Measurements from ENCODE around the gene GOT1. TPM values are rescaled to one million over a fixed set of nuclear protein-coding genes. Genes with fewer than 3 reads are reported as not detected.
A peak's percentile ranks its signal among the peaks of the same experiment; 100 is the strongest.

The GOT1 gene
- total RNA-seq, 1 experiment from 2014 or later: 51.6 TPM

DNA sequence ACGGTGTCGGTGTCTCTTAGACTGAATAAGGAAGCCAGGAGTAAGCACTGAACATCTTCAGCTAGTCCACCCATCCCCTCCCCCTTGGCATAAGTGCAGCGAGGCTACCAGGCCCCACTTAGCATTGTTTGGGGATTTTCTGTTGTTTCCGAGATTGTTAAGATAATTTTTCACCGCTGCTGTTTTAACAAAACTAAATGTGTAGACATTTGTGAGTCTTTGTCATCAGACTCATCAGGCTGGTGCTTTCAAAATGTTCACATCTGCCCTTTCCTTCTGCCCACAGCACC lies 21.0 kb upstream of the GOT1 start:
- ATAC-seq (no peak), DNase-seq (ENCODE audit: low read depth, low spot score) (no peak)
- no peaks in the 10 kb centered on the region for H3K36me3 ChIP-seq (ENCODE audit: control insufficient read depth, insufficient read depth, low read length)
- H3K27me3 ChIP-seq (ENCODE audit: control insufficient read depth, insufficient read depth, low read length): peaks cover 52% of the 10 kb centered on the region
- ChIA-PET CTCF (interaction anchor here (1.7 kb wide), 1 partner anchor 16 kb away, joined by 7 read pairs; no protein-coding TSS in a partner anchor), POLR2A (no interaction called here)
- no peaks in the 10 kb centered on the region for H3K9me3 ChIP-seq (ENCODE audit: control insufficient read depth, insufficient read depth, low read depth, low read length)
- in situ Hi-C loops (cut with HindIII; ENCODE audit: low pct_unique_long_range_greater_than_20kb, low sequenced_read_pairs) (no loop called here), intact Hi-C loops (cut with micrococcal nuclease; ENCODE audit: unreplicated experiment) (no loop called here)
- H3K27ac ChIP-seq (ENCODE audit: low read length): no peak overlapping the region
- BruUV-seq (replicated peaks): no TSS peak
- H3K4me1 ChIP-seq (ENCODE audit: control insufficient read depth, insufficient read depth, low read length): peaks cover 5% of the 10 kb centered on the region
- H3K4me3 ChIP-seq (ENCODE audit: low read depth in 2 of 2, low read length in 2 of 2): no peak overlapping the region
- TF ChIP-seq, protein P1, sequence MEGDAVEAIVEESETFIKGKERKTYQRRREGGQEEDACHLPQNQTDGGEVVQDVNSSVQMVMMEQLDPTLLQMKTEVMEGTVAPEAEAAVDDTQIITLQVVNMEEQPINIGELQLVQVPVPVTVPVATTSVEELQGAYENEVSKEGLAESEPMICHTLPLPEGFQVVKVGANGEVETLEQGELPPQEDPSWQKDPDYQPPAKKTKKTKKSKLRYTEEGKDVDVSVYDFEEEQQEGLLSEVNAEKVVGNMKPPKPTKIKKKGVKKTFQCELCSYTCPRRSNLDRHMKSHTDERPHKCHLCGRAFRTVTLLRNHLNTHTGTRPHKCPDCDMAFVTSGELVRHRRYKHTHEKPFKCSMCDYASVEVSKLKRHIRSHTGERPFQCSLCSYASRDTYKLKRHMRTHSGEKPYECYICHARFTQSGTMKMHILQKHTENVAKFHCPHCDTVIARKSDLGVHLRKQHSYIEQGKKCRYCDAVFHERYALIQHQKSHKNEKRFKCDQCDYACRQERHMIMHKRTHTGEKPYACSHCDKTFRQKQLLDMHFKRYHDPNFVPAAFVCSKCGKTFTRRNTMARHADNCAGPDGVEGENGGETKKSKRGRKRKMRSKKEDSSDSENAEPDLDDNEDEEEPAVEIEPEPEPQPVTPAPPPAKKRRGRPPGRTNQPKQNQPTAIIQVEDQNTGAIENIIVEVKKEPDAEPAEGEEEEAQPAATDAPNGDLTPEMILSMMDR (IDR thresholded peaks at IDR 0.05): no peak
- TF ChIP-seq TCF7L2 (IDR thresholded peaks at IDR 0.05; ENCODE audit: low read depth, low read length): no peak
- no peak for TF ChIP-seq POLR2AphosphoS5 (IDR thresholded peaks at IDR 0.05; ENCODE audit: low read depth, low read length)
- TF ChIP-seq SIN3A (IDR thresholded peaks at IDR 0.05; ENCODE audit: borderline replicate concordance, insufficient read depth, low read depth, low read length): no peak
- TF ChIP-seq, protein P2, sequence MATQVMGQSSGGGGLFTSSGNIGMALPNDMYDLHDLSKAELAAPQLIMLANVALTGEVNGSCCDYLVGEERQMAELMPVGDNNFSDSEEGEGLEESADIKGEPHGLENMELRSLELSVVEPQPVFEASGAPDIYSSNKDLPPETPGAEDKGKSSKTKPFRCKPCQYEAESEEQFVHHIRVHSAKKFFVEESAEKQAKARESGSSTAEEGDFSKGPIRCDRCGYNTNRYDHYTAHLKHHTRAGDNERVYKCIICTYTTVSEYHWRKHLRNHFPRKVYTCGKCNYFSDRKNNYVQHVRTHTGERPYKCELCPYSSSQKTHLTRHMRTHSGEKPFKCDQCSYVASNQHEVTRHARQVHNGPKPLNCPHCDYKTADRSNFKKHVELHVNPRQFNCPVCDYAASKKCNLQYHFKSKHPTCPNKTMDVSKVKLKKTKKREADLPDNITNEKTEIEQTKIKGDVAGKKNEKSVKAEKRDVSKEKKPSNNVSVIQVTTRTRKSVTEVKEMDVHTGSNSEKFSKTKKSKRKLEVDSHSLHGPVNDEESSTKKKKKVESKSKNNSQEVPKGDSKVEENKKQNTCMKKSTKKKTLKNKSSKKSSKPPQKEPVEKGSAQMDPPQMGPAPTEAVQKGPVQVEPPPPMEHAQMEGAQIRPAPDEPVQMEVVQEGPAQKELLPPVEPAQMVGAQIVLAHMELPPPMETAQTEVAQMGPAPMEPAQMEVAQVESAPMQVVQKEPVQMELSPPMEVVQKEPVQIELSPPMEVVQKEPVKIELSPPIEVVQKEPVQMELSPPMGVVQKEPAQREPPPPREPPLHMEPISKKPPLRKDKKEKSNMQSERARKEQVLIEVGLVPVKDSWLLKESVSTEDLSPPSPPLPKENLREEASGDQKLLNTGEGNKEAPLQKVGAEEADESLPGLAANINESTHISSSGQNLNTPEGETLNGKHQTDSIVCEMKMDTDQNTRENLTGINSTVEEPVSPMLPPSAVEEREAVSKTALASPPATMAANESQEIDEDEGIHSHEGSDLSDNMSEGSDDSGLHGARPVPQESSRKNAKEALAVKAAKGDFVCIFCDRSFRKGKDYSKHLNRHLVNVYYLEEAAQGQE (IDR thresholded peaks at IDR 0.05; ENCODE audit: insufficient read depth in 1 of 2, low read depth in 2 of 2, low read length in 1 of 2): no peak

DNA sequence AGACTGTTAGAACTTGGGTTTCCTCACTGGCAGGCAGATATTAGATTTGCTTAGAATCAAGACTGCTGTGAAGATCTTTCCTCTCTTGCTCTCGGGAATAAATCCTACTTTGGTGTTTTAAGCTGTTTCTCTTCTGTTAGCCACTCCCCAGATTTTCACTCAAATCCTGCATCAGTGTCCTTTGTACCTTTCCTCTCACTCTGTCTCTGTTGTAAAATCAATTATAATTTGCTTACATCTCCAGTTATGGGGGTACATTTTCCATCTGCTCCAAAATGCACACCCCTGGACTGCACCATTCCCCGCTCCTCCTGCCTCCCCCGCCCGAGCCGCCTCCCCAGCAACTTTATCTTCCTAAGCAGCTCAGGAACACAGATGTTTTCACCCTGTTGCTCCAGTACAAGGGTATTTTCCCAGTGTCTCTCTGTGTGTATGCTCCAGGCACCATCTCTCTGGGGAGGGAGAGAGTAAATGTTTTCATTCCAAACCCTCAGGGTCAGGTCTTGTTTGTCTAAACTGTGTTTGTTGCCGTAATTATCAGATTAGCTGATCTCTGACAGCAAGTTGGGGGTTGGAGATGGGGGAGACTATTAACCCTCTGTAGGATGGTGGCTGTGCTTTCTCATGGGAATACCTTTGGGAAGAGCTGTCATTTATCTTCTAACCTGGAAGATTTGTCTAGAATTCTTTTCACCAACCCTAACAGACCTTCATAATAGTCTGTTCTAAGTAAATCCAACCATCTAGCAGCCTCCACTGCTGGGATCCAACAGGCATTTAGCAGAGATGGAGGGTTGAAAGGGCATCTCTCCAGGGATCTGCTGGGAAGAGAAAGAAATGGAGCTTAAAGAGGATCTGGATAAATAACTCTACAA lies 20.4 kb upstream of the GOT1 start:
- ChIA-PET POLR2A (no interaction called here), CTCF (interaction anchor here (0.6 to 1.7 kb wide), 2 partner anchors 13 to 15 kb away, joined by 3 to 7 read pairs; no protein-coding TSS in a partner anchor)
- TF ChIP-seq SIN3A (IDR thresholded peaks at IDR 0.05; ENCODE audit: borderline replicate concordance, insufficient read depth, low read depth, low read length) (no peak), TCF7L2 (IDR thresholded peaks at IDR 0.05; ENCODE audit: low read depth, low read length) (no peak), POLR2AphosphoS5 (IDR thresholded peaks at IDR 0.05; ENCODE audit: low read depth, low read length) (no peak)
- TF ChIP-seq, protein P2 (IDR thresholded peaks at IDR 0.05; ENCODE audit: insufficient read depth in 1 of 2, low read depth in 2 of 2, low read length in 1 of 2): no peak
- TF ChIP-seq, protein P1 (IDR thresholded peaks at IDR 0.05): no peak
- H3K4me1 ChIP-seq (ENCODE audit: control insufficient read depth, insufficient read depth, low read length): peaks cover 5% of the 10 kb centered on the region
- ATAC-seq (peak; percentile 78), DNase-seq (ENCODE audit: low read depth, low spot score) (no peak)
- H3K4me3 ChIP-seq (ENCODE audit: low read depth in 2 of 2, low read length in 2 of 2): no peak overlapping the region
- no peaks in the 10 kb centered on the region for H3K9me3 ChIP-seq (ENCODE audit: control insufficient read depth, insufficient read depth, low read depth, low read length)
- in situ Hi-C loops (cut with HindIII; ENCODE audit: low pct_unique_long_range_greater_than_20kb, low sequenced_read_pairs): no loop called here
- H3K27me3 ChIP-seq (ENCODE audit: control insufficient read depth, insufficient read depth, low read length): peaks cover 52% of the 10 kb centered on the region
- intact Hi-C loops (cut with micrococcal nuclease; ENCODE audit: unreplicated experiment): no loop called here
- no TSS peak for BruUV-seq (replicated peaks)
- H3K36me3 ChIP-seq (ENCODE audit: control insufficient read depth, insufficient read depth, low read length): no peaks in the 10 kb centered on the region
- H3K27ac ChIP-seq (ENCODE audit: low read length): no peak overlapping the region
